Left lung (tissue), 10 donors: ENCODE data around the gene AKT3. TPM values are rescaled to one million over a fixed set of nuclear protein-coding genes. Genes with fewer than 3 reads are reported as not detected.

Experiments
- ATAC-seq: fragments of 200-7000 bp; cut with Tn5 transposase; one replicate; pipeline ENCODE4 v1.9.1; 2020; ENCODE audit warnings: moderate library complexity
- DNase-seq, 4 donors: peaks; one replicate each; pipeline ENCODE4 v3.0.0-alpha.2; 2013 to 2020
- H3K27ac ChIP-seq, 2 donors: fragments of 200-600 bp; sonication (generic) in 1 of 2; one replicate each; pipeline versions ENCODE4 v1.5.0 to v1.8.0; 2020 to 2021
- H3K27me3 ChIP-seq, 2 donors: fragments of 200-600 bp; sonication (generic) in 1 of 2; one replicate each; pipeline versions ENCODE4 v1.5.0 to v1.8.0; 2020 to 2021
- H3K36me3 ChIP-seq, 2 donors: fragments of 200-600 bp; sonication (generic) in 1 of 2; one replicate each; pipeline versions ENCODE4 v1.5.0 to v1.8.0; 2020 to 2021
- H3K4me1 ChIP-seq, 2 donors: fragments of 200-600 bp; one replicate each; pipeline ENCODE4 v1.8.0; 2021
- H3K4me3 ChIP-seq, 2 donors: fragments of 200-600 bp; sonication (generic) in 1 of 2; one replicate each; pipeline versions ENCODE4 v1.5.0 to v1.8.0; 2020 to 2021; ENCODE audit warnings: mild to moderate bottlenecking in 1 of 2
- H3K9me3 ChIP-seq, 2 donors: fragments of 200-600 bp; sonication (generic) in 1 of 2; one replicate each; pipeline versions ENCODE4 v1.5.0 to v1.8.0; 2020 to 2021
- intact Hi-C, 2 donors: fragments of 100-400 bp; cut with DNase I; formaldehyde crosslinking; loops; one replicate each; pipeline versions ENCODE4 v1.11.2 to v1.14.2; 2022
- polyA plus RNA-seq, 6 donors: library from polyadenylated mRNA; unstranded; fragments of 120-200 nt; gene quantifications; one replicate each; pipeline ENCODE4 v1.2.1, GENCODE V29; 2013; ENCODE audit not compliant: insufficient read length in 6 of 6
- total RNA-seq, 2 donors: library from RNA; stranded (reverse); fragmentation: NEBNext Ultra II Directional; extraction: Animal tissue kit (Norgen Biotek cat#: 25700); gene quantifications; one replicate each; pipeline ENCODE4 v1.2.1, GENCODE V29; 2021
- TF ChIP-seq, protein P1 (sequence below), 2 donors: fragments of 200-600 bp; sonication (generic) in 1 of 2; IDR thresholded peaks; one replicate each; pipeline versions ENCODE4 v1.5.0 to v1.8.0; 2021; ENCODE audit warnings: antibody characterized with exemption in 2 of 2
- donor health status: DM: no; HTN: yes; CAD: no.
- donor health status: DM: no; HTN: no; CAD: no.

AKT3 gene
- total and polyA plus RNA-seq, 8 donors: 24.1 to 44.9 (median 29.4) TPM

GRCh38 chr1:243494741-243495431, 355.2 kb downstream of the AKT3 start:
- no peak overlapping the region for H3K4me3 ChIP-seq
- TF ChIP-seq, protein P1, sequence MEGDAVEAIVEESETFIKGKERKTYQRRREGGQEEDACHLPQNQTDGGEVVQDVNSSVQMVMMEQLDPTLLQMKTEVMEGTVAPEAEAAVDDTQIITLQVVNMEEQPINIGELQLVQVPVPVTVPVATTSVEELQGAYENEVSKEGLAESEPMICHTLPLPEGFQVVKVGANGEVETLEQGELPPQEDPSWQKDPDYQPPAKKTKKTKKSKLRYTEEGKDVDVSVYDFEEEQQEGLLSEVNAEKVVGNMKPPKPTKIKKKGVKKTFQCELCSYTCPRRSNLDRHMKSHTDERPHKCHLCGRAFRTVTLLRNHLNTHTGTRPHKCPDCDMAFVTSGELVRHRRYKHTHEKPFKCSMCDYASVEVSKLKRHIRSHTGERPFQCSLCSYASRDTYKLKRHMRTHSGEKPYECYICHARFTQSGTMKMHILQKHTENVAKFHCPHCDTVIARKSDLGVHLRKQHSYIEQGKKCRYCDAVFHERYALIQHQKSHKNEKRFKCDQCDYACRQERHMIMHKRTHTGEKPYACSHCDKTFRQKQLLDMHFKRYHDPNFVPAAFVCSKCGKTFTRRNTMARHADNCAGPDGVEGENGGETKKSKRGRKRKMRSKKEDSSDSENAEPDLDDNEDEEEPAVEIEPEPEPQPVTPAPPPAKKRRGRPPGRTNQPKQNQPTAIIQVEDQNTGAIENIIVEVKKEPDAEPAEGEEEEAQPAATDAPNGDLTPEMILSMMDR (IDR thresholded peaks at IDR 0.05): no peak

DNA sequence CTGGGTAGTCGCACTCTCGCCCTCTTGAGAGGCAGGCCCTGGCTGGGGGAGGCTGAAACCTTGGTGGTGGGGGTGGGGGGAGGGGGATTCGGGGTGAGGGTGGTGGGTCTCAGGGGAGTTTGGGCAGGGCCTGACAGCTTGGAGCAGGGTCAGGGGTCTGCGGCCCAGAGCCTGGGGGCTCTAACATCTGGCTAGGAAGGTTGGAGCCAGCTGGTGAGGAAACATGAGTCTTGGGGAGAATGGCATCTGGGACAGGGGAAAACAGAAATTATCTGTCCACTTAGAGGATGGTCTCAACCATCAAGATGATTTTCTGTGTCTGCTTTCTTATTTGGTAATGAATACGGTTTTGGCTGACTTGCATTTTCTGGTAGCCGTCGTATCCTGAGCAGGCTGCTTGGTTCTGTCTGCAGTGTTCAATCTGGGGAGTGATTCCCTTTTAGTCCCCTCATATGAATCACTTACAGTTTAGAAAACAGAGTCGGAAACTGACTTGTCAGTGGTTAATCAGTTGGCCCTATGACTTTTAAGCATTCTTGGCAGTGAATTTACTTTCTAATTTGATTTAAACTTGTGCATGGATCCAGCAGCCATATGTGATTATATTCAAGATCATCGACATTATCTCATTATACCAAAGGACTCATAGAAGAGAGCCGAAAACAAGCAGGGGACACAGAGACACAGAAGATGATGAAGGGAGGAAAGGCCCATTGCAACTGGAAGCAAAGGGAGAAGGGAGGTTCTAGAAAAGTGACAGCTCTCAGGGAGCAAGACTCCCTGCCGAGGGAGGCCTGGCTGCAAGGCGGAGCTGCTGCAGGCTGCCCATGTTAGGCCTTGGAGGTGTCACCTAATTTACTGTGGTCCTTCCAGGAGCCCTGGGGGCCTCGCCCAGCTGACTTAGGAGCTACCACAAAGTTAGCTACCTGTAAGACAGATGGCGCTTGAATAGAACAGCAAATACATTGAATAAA, 356.6 kb downstream of the AKT3 start:
- ATAC-seq (no peak), DNase-seq (no peak)
- no peak overlapping the region for H3K27ac ChIP-seq
- H3K9me3 ChIP-seq: no peaks in the 10 kb centered on the region
- H3K36me3 ChIP-seq: peaks cover 0 to 29% of the 10 kb centered on the region in 2 donors
- TF ChIP-seq, protein P1 (IDR thresholded peaks at IDR 0.05): no peak
- peaks cover 0 to 21% of the 10 kb centered on the region in 2 donors for H3K4me1 ChIP-seq
- intact Hi-C loops: no loop called here
- H3K27me3 ChIP-seq: no peaks in the 10 kb centered on the region
- no peak overlapping the region for H3K4me3 ChIP-seq

More at GRCh38 chr1:243494741-243495431, 355.2 kb downstream of the AKT3 start:
- DNase-seq: no peak
- Histone ChIP-seq H3K27ac (peak overlapping the region in 1 of 2 donors; percentile 80), H3K36me3 (peaks cover 0 to 30% of the 10 kb centered on the region in 2 donors), H3K9me3 (no peaks in the 10 kb centered on the region), H3K4me1 (peaks cover 0 to 21% of the 10 kb centered on the region in 2 donors), H3K27me3 (no peaks in the 10 kb centered on the region)
- intact Hi-C loops: no loop called here
- no peak for ATAC-seq

GRCh38 chr1:243490748-243491686, 359.0 kb downstream of the AKT3 start:
- no peak overlapping the region for H3K4me3 ChIP-seq
- H3K9me3 ChIP-seq: no peaks in the 10 kb centered on the region
- no peak overlapping the region for H3K27ac ChIP-seq
- H3K36me3 ChIP-seq: peaks cover 0 to 17% of the 10 kb centered on the region in 2 donors
- TF ChIP-seq, protein P1 (IDR thresholded peaks at IDR 0.05): no peak
- ATAC-seq: peak; percentile 24
- intact Hi-C loops: no loop called here
- H3K27me3 ChIP-seq: no peaks in the 10 kb centered on the region
- peaks cover 0 to 12% of the 10 kb centered on the region in 2 donors for H3K4me1 ChIP-seq
- DNase-seq: no peak

- intact Hi-C loops: no loop called here
- Histone ChIP-seq H3K4me3 (no peak overlapping the region), H3K27me3 (no peaks in the 10 kb centered on the region), H3K4me1 (peaks cover 0 to 1% of the 10 kb centered on the region in 2 donors), H3K36me3 (peaks cover 0 to 17% of the 10 kb centered on the region in 2 donors), H3K27ac (no peak overlapping the region), H3K9me3 (no peaks in the 10 kb centered on the region)
- TF ChIP-seq, protein P1 (IDR thresholded peaks at IDR 0.05): no peak
- no peak for ATAC-seq
- DNase-seq: no peak
Measured at GRCh38 chr1:243489681-243490546, 360.1 kb downstream of the AKT3 start.
